Fibroblast of skin of back (primary cell): ENCODE measurements around the gene CDT1.

ENCODE experiments used
- DNase-seq: peaks from one replicate; pipeline ENCODE4 v3.0.0-alpha.2; 2013

Gene CDT1

GRCh38 chr16:88840600-88841215, 37.1 kb downstream of the CDT1 start:
- no peak for DNase-seq

GRCh38 chr16:88841521-88842307, 38.1 kb downstream of the CDT1 start:
- no peak for DNase-seq

GRCh38 chr16:88842308-88842756, 38.7 kb downstream of the CDT1 start:
- no peak for DNase-seq

- no peak for DNase-seq
Measured at GRCh38 chr16:88842806-88843205, 39.2 kb downstream of the CDT1 start.

- no peak for DNase-seq
Measured at GRCh38 chr16:88843256-88843655, 39.7 kb downstream of the CDT1 start.

- no peak for DNase-seq
Measured at GRCh38 chr16:88844419-88845036, 40.9 kb downstream of the CDT1 start.

GRCh38 chr16:88846088-88846487, 42.5 kb downstream of the CDT1 start:
- DNase-seq: no peak

GRCh38 chr16:88847654-88848053, 44.1 kb downstream of the CDT1 start:
- no peak for DNase-seq

- no peak for DNase-seq
Measured at GRCh38 chr16:88848557-88848956, 45.0 kb downstream of the CDT1 start.

- DNase-seq: no peak
Measured at GRCh38 chr16:88850531-88851199, 47.1 kb downstream of the CDT1 start.

GRCh38 chr16:88851616-88852015, 48.0 kb downstream of the CDT1 start:
- no peak for DNase-seq

- DNase-seq: no peak
Measured at GRCh38 chr16:88853325-88853941, 49.8 kb downstream of the CDT1 start.

- DNase-seq: no peak
Measured at GRCh38 chr16:88854306-88855111, 50.9 kb downstream of the CDT1 start.

GRCh38 chr16:88855176-88855575, 51.6 kb downstream of the CDT1 start:
- no peak for DNase-seq

- no peak for DNase-seq
Measured at GRCh38 chr16:88855736-88856121, 52.1 kb downstream of the CDT1 start.

GRCh38 chr16:88856122-88856827, 52.7 kb downstream of the CDT1 start:
- DNase-seq: no peak

- DNase-seq: peak; percentile 90
Measured at GRCh38 chr16:88856828-88857727, 53.5 kb downstream of the CDT1 start, which contains the start of the genes GALNS and TRAPPC2L. TSS of gene GALNS (minus strand) at chr16:88856947. CDS start at chr16:88856877, 70 bp downstream. TSS of gene TRAPPC2L (plus strand) at chr16:88857127. CDS start at chr16:88857151, 24 bp downstream.

- DNase-seq: peak; percentile 70
Measured at GRCh38 chr16:88857728-88858339, 54.2 kb downstream of the CDT1 start.
